Measurements from ENCODE around the gene IL17RC.

- TF ChIP-seq CTCF (conservative IDR thresholded peaks at IDR 0.05) = peak; percentile 55; the same call in 1 of the 2 replicates
- TF ChIP-seq EZH2 (IDR thresholded peaks at IDR 0.05; ENCODE audit: low read depth) = no peak
These were observed 30.4 kb downstream of the IL17RC start for GRCh38 chr3:9947025-9947995.

Measured in PC-9 (cell line).